K562 (cell line): ENCODE results near the gene HAUS7.

Source experiments
- CBX2 ChIP-seq: fragments of 200-600 bp; sonication (generic); IDR thresholded peaks from one replicate; pipeline ENCODE4 v1.6.1; 2012; ENCODE audit warnings: mild to moderate bottlenecking, low read length, inconsistent platforms; ENCODE audit not compliant: insufficient read depth, poor library complexity, severe bottlenecking
- SMARCB1 ChIP-seq: IDR thresholded peaks from 2 replicates; pipeline ENCODE4 v1.6.1; 2011; ENCODE audit warnings: improper control_type of control experiment, low read depth; ENCODE audit not compliant: insufficient read length
- ZNF175 ChIP-seq: fragments of 200-800 bp; sonication (Bioruptor generic); IDR thresholded peaks from 2 replicates; pipeline ENCODE4 v1.6.1; 2016; ENCODE audit warnings: low read depth, mild to moderate bottlenecking, missing genetic modification characterization, missing compliant biosample characterization

- TF ChIP-seq SMARCB1, result no peak
- no peak for TF ChIP-seq ZNF175 (CRISPR knock-in tag)
- TF ChIP-seq CBX2, result no peak
Measured at GRCh38 chrX:153501530-153501929, 31.2 kb upstream of the HAUS7 start.
